EL (cell line): ENCODE data around the gene COL18A1.

Experiments used
- DNase-seq: peaks from one replicate; pipeline ENCODE4 v3.0.0-alpha.2; 2016

COL18A1 gene

DNA sequence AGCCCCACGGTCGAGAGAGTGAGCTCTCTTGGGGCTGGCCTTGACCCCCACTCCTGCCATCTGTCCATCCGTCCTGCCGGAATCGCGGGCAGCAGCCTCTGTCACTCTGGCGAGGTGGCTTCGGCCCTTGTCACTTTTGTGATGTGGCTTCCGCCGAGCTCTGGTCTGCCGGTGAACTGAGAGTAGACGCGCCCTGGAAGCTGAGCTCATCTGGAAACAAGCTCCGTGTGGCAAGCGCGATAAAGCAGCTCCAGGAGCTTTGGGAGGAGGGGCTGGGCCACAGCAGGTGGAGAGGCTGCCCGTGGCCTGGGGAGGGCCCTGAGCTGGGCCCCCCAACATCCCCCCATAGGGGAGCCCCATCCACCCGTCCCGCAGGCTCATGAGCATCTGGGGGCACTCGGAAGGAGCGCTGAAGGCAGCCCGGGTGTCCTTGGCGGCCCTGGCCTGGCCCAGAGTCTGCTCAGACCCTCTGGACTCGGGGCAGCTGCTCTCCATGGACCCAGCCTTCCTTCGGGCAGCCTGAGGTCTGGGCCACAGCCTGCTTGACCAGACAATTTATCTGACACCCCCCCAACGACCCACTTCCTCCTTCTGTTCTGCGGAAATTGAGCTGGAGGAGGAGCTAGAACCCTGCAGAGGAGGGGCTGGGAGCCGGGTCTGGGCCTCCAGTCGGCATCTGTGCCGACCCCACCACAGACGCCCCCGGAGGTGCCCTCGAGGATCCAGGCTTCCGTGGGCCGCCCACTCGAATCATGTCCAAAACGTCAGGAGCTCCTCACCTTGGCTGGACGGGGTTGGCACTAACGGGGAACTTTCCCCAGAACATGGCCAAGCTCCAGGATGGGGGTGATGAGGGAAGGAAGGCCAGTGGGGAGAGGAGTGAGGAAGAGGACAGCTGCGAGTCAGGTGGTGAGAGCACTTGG is 78.2 kb downstream of the COL18A1 start:
- no peak for DNase-seq

DNA sequence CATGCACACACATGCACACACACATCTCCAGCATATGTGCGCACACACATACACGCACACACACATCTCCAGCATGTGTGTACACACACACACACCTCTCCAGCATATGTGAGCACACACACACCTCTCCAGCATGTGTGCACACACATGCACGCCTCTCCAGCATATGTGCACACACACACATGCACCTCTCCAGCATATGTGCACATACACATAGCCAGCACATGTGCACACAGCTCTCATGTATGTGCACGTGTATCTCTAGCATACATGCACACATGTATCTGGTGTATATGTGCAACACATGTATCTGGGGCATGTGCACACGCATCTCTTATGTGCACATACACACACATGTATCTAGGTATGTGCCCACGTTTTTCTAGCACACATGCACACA is 79.4 kb downstream of the COL18A1 start:
- DNase-seq = no peak

DNA sequence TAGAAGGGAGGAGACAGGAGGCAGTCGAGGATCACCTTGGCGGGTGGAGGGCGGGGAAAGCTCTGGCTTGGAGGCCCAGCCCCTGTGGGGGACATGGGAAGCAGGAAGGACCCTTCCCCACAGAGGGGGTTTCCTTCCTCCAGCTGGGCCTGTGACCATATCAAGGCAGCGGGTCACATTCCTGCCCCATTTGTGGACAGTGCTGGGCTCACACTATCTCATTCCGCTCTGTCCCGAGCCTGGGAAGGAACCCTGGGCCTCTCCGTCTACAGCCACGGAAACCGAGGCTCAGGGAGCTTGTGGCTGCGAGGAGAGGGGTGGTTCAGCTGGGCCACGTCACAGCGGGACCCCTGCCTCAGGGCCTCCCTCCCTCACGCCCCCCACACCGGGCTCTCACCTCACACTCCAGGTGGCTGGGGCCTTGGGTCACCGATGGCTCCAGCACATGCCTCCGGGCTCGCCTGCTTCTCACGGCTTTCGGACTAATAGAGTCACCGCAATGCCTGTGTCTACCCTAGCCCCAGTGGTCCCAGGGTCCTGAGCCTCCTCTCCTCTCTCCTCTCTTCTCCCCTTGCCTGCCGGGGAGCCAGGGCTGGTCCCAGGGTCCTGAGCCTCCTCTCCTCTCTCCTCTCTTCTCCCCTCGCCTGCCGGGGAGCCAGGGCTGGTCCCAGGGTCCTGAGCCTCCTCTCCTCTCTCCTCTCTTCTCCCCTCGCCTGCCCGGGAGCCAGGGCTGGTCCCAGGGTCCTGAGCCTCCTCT is 80.9 kb downstream of the COL18A1 start:
- DNase-seq = no peak

DNA sequence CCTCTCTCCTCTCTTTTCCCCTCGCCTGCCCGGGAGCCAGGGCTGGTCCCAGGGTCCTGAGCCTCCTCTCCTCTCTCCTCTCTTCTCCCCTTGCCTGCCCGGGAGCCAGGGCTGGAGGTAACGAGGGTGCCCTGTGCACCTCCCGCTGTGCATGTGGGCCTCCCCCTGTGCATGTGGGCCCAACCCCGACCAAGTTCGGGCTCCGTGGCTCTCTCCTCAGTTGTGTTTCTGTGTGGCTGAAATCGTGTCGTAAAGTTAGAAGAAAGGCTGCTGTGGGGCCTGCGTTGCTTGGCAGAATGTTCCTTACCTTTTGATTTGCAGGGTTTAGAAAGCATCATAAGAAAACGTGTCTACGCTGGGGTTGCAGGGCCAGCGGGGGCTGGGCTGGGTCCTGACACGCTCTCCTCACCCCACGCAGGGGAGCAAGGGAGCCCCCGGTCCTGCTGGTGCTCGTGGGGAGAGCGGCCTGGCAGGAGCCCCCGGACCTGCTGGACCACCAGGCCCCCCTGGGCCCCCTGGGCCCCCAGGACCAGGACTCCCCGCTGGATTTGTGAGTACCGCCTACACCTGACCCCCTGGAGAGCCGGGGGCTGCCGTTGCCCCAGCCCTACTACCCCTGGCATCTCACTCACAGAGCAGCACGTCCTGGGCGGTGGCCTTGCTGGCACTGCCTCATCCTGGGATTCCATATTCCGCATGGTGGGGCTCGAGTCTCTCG is 81.6 kb downstream of the COL18A1 start:
- no peak for DNase-seq

DNA sequence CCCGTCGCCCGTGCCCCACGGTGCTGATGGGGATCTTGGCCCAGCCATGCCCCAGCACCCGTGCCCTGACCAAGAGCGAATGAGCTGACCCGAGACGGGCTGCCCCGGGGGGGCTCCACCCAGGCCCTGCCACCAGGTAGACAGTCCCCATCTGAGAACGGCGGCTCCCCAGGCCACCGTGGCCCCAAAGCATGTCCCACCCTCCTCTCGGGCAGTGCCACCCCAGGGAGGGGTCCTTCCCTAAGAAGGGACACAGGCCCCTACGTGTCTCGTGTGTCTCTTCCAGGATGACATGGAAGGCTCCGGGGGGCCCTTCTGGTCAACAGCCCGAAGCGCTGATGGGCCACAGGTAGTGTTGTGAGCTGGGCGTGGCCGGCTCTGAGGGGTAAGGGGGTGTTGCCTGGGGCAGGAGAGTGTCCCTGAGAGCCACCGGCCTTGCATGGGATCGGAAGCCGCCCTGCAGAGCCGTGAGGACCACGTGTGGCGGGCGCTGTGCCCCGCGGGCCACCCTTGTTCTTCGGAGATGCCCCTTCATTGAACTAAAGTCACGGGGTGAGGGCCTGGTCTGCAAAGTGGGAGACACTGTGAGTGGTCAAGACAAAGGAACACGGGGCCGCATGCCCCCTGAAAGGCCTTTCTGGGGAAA is 82.3 kb downstream of the COL18A1 start:
- no peak for DNase-seq

DNA sequence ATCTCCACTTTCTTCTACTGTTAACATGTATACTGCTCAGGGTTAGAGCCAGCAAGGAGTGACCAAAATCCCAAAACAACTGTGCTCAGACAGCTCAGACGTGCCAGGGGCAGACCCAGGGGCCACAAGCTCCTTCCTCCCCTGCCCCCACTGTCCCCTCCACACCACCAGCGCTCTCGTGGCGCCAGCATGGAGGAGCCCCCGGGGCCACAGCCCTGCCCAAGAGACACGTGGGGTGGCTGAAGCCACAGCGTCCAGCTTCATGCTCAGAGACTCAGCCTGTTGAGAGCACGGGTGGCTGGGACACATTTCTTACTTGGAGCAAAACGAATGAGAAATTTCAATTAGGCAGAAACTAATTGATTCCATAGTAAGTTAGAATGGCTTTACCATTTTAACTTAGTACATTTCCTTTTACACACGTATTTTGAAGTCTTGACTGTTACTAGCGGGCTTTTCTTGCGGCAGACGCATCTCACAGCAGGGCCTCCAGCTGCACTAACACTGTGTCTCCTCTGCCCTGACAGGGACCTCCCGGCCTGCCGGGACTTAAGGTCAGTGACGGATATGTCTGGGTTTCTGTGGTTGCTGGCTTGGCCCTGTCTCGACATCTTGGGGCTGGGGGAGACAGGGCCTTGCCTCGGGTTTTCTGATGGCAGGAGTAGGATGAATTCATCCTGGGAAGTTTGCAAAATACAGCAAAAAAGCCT is 83.1 kb downstream of the COL18A1 start:
- DNase-seq = no peak

DNA sequence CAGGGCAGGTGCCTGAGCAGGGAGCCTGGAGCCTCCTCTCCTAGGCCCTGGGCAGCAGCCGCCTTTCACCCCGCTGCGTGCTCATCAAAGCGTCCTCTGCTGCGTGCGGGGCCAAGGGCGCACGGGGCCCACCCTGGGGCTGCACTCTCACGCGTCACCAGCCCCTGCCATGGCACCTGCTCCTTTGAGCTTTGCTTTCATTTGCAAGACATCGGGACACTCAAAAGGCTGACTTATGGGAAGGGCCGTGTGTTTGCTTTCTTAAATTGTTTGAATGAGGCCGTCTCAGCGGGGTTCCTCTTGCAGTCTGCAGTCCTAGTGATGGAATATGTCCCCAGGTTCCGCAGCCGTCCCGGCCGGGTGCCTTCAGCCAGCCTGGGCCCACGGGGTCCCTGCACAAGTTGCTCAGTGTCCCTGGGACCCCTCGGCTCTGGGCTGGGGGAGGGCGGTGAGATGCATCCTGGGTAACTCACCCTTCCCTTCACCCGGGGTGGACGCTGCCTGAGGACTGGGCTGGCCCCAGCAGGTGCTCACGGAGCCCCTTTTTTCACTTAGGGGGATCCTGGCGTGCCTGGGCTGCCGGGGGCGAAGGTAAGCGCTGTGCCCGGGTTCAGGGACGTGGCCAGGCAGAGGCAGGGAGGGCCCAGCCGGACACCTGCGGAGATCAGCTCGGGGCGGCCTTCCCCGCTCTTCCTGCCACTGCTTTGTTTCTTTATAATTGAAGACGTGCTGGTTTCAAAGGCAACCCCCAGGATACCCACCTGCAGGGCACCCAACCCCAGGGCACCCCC is 84.2 kb downstream of the COL18A1 start:
- DNase-seq = no peak

DNA sequence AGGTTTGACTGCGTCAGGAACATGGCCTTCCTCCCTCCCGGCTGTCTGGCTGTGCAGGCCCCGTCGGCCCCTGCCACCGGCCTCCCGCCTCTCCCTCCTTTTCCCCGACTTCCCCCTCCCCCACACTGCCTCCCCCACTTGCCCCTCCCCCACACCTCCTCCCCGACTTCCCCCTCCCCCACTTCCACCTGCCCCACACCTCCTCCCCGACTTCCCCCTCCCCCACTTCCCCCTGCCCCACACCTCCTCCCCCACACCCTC is 84.7 kb downstream of the COL18A1 start:
- DNase-seq = no peak

DNA sequence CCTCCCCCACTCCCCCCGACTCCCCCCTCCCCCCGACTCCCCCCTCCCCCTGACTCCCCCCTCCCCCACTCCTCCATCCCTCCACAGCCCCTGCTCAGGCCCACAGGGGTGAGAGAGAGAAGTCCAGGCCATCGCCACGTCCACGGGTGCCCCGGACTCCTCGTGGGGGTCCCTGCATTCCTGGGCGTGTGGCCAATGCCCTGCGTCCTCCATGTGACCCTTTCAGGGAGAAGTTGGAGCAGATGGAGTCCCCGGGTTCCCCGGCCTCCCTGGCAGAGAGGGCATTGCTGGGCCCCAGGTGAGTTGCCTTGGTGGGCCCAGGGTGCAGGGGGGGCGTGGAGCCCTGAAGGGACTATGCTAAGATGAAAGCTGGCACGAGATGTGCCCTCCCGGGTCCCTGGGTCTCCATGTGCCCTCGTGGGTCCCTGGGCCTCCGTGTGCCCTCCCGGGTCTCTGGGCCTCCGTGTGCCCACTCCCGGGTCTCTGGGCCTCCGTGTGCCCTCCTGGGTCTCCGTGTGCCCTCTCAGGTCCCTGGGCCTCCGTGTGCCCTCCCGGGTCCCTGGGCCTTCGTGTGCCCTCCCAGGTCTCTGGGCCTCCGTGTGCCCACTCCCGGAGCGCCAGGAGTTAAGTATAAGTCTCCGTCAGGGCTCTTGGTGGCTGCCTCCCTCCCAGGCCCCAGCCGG is 85.2 kb downstream of the COL18A1 start:
- no peak for DNase-seq

DNA sequence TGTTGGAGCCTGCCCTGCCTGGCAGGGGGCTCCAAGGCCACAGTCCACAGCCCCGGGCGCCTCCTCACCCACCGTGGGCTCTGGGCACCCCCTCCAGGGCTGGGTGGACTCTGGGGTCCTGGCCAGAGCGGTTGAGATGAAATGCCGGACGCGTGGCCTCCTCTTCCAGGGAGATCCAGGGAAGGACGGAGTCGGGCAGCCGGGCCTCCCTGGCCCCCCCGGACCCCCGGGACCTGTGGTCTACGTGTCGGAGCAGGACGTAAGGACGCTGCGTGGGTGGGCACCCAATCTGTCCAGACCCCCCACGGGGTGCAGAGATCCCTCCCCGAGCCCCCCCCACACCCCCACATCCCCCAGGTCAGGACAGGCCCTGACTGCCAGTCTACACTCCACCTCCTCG is 86.1 kb downstream of the COL18A1 start:
- DNase-seq = no peak

DNA sequence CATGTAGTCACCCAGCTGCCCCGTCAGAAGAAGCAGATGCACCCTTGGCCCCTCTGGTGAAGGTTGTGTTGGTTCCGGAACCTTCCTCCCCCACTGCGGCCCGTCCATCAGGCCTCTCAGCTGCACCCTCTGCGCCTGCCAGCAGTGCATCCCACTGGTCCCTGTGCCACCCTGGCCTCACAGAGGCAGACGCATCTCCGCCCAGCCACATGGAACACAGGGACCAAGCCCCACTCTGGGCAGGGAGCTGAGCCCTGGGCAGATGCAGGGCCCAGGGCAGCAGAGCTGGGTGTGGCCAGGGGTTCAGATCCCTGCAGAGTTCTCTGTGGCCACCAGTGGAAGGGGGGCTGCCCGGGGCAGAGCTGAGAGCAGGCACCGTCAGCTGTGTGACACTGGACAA is 86.7 kb downstream of the COL18A1 start:
- DNase-seq = no peak

DNA sequence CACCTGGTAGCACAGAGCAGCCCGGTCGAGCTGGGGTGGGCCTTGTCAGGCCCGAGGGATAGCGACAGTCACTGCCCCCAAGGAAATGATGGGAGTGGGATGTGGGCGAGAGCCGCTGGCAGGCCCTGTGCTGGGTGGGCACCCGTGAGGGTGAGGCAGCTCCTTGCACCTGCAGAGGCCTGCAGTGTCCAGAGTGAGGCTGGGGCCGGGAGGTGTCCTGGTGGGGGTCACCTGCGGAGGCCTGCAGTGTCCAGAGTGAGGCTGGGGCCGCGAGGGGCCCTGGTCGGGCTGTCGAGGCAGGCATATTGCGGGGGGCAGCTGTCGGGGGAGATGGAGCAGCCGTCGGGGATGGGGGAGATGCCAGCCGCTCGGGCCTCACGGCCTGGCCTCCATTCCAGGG is 87.8 kb downstream of the COL18A1 start:
- no peak for DNase-seq

DNA sequence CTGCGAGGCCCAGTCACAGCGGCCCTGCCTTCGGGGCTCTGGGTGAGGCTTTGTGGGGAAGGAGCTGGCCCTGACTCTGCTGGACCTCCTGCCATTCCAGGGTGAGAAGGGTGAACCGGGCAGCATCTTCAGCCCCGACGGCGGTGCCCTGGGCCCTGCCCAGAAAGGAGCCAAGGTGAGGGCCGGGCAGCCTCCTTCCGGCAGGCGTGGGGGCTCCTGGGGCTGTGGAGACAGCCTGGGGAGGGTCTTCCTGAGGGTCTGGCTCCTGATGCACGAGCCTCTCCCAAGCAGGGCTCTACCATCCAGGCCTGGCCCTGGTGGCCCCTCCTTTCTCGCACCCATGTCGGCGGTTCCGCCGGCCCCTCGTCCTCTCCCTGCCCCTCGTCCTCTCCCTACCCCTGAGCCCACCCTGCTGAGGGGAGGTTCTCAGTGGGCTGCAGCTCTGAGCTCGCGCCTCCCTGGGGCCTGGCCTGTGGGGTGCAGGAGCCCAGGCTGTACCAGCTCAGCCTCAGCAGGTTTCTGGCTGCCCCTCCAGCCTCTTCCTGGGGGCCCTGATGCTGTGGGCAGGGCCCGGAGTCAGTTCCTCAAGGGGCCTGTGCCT is 88.5 kb downstream of the COL18A1 start:
- DNase-seq = no peak

DNA sequence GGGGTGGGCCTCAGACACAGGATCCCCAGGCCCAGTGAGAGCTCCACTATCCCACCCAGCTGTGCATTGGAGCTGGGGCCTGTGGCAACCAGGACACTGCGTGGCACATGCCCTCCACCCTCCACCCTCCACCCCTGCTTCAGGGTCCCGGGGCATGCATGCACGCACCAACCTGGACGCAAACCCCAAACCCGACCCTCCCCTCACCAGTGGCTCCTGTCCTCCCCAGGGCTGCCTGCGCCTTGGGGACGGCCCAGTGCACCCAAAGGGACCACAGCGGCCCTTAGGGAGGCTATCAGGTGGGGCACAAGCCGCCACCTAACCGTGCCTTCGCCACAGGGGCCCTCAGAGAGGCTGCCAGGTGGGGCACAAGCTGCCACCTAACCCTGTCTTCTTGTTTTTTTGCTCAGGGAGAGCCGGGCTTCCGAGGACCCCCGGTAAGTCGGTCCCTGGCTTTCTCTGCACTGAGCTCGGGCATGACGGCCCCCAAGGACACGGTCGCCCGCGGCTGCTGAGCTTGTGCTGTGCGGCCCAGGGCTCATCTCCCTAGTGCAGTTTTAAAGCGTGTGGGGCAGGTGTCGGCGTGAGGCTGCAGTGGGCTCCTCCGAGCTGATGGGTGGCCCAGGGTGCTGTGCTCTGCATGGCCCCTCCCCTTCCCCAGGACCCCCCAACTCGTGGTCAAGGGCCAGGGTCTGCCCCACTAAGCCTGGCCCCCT is 89.3 kb downstream of the COL18A1 start:
- no peak for DNase-seq

DNA sequence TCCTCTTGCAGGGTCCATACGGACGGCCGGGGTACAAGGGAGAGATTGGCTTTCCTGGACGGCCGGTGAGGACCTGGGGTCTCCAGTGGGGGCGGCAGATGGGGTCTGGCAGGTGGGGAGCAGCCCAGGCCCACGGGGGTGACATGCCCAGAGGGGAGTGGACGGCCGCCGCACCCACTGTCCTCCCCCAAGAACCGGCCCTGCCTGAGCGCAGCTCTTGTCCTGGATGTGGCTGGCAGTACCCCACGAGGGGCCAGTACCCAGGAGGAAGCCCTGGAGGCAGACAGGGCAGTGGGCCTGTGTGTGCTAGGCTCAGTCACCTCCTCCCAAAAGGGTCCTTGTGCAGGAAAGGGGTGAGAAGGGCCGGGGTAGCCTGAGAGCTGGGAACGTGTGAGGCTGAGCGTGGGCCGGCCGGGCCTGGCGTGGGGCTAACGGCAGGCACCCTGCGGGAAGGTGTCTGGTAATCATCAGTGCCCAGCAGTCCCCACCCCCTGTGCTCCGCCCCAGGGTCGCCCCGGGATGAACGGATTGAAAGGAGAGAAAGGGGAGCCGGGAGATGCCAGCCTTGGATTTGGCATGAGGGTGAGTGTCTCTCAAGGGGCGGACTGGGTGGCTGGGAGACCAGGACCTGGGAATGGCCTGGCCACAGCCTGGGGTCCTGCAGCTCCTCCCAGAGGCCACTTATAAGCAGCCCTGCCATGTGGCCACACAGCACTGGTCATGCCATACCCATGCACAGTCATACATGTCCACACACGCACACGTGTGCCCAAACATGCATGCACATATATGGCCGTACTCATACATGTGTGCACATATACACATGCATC is 90.1 kb downstream of the COL18A1 start:
- no peak for DNase-seq

DNA sequence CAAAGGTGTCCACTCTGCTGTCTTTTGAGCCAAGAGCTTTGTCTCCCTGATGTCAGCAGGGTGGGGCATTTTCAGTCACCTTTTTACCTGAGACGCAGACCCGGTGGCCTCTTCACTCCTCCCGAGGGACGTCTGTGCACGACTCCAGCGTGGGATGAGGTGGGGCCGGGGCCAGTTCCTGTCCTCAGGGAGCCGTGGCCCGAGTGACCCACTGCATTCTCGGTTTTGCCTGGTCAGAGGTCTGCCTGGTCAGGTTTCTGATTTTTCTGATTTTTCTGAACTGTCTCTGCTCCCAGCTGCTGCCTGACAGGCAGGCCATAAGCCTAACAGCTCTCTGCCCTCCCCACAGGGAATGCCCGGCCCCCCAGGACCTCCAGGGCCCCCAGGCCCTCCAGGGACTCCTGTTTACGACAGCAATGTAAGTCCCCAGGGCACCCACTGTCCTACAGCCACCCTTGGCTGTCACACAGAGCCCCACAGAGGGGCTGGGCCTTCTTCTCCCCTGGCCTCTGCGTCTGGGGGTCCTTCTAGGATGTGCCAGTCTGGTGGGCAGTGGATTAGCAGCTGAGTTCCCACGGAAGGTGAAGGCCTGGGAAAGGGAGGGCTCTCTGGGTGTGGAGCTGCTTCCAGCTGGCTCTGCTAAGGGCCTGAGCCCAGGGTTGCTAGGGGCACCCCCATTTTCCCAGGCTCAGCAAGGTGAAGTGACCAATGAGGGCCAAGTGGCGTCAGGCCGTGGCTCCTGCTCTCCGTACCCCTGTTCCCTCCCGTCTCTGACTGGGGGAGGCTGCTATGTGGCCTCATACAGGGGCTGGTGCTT is 91.4 kb downstream of the COL18A1 start:
- no peak for DNase-seq

DNA sequence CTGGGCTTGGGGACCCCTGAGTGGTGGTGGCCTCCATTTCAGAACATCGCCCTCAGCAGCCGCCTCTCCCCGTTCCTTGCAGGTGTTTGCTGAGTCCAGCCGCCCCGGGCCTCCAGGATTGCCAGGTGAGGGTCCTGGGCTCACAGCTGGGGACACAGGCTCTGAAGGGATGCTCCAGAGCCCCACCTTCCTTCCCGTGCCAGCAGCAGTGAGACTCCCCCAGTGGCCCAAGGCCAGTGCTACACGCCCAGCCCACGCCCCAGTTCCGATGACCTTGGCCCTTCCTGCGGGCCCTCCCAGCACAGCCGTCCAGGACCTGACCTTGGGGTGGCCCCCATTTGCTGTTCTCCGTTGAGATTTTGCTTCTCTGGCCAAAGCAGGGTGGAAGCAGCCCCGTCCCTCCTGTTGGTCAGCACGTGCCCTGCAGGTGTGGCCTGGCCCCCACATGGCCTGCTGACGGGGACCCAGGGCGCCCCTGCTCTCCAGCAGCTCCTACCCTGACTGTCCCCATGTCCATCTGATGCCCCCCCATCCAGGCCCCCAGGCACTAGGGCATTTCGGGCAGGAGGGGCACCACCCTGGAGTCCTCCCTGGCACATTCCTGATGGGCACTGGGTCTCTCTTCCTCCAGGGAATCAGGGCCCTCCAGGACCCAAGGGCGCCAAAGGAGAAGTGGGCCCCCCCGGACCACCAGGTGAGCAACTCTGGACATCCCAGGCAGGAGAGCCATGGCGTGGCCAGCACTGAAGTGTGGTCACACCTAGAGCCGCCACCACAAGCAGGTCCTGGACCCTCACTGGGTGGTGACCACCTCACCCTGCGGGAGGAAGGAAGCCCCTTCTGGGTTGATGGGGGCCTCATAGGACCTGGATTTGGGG is 92.2 kb downstream of the COL18A1 start:
- no peak for DNase-seq
